Right renal pelvis (tissue), 4 donors: ENCODE data around the gene SNCB. TPM values are rescaled to one million over a fixed set of nuclear protein-coding genes. Genes with fewer than 3 reads are reported as not detected.

Source experiments
- DNase-seq, 4 donors: peaks; one replicate each; pipeline ENCODE4 v3.0.0-alpha.2; 2013; ENCODE audit warnings: low read depth in 4 of 4, low spot score in 3 of 4, missing footprints in 1 of 4
- polyA plus RNA-seq, 4 donors: library from polyadenylated mRNA; unstranded; fragments of 120-200 nt; gene quantifications; one replicate each; pipeline ENCODE4 v1.2.1, GENCODE V29; 2013; ENCODE audit not compliant: insufficient read length in 4 of 4

The SNCB gene
- polyA plus RNA-seq, 4 donors: 0.14 TPM; not detected in 3

DNA sequence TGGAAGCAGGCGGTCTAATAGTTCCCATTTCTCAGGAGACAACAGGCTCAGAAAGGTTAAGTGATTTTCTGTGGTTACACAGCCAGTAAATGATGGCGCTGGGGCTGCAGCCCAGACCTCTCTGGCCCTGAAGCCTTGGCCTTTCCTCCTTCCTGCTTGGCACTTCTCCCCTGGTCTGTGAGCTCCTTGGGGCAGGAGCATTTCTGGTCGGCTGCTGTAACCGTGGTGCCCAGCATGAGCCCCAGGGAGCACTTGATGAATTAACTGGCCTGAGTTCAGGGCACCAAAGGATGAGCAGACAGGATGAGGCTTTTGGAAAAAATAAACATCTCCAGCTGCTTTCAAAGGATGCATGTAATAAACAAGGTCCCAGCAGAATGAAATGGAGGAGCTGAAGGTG, 51.0 kb downstream of the SNCB start:
- DNase-seq: no peak

DNA sequence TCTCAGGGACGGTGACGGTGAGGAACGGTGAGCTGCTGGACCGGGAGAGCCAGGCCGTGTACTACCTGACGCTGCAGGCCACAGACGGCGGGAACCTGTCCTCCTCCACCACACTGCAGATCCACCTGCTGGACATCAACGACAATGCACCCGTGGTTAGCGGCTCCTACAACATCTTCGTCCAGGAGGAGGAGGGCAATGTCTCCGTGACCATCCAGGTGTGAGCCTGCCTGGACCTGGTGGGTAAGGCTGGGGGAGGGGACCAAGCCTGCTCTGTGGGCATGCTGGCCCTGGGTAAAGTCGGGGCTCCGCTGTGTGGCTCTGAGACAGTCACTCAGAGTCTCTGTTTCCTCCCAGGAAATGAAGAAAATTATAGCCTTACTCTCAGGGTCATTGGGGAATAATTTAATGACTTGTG, 51.9 kb downstream of the SNCB start:
- DNase-seq: peak in 2 of 4 donors; percentile 43 to 46

DNA sequence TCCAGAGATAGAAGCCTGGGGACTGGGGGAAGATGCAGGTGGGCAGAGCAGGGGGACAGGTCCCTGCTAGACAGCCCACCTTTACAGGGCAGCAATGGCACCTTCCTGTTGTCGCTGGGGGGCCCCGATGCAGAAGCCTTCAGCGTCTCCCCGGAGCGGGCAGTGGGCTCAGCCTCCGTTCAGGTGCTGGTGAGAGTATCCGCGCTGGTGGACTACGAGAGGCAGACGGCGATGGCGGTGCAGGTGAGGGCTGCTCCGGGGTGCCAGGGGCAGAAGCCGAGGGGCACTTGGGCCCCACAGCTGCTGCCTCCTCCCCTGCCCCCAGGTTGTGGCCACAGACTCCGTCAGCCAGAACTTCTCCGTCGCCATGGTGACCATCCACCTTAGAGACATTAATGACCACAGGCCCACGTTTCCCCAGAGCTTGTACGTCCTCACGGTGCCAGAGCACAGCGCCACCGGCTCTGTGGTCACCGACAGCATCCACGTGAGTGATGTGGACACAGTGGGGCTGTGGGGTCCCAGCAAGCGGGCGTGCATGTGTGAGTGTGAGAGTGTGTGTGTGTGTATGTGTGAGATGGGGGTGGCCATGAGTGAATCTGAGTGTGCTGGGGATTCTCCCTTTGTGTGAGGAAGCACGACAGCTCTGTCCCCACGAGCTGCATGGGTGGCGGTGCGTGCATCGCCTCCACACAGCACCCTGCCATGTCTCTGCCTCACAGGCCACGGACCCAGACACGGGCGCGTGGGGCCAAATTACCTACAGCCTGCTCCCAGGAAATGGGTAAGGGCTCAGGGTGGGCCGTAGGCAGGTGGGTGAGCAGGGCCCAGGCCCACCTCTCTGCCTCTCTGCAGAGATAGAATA, 52.8 kb downstream of the SNCB start:
- DNase-seq: peak in 2 of 4 donors; percentile 12 to 26

DNA sequence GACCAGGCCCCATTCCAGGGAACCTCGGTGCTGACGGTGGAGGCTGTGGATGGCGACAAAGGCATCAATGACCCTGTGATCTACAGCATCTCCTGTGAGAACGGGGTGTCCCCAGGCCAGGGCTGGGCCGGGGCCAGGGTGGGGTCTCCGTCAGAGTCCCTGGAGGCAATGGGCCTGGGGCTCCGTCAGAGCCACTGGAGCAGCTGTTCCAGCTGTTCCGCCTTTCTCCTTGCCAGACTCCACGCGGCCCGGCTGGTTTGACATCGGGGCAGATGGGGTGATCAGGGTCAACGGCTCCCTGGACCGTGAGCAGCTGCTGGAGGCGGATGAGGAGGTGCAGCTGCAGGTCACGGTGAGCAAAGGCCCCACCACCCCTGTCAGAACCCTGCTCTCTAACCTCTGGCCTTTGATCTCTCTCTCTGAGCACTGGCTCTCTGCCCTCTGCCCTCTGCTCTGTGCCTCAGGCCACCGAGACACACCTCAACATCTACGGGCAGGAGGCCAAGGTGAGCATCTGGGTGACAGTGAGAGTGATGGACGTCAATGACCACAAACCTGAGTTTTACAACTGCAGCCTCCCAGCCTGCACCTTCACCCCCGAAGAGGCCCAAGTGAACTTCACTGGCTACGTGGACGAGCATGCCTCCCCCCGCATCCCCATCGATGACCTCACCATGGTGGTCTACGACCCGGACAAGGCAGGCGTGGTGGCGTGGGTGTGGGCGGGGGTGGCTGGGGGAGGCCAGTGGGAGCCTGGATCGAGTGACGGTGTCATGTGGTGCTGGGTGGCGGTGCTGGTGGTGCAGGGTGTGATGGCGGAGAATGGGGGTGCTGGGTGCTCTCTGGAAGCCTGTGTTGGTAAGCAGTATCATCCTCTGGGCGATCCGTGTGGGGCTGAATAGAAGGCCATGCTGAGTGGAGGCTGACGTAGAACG, 54.6 kb downstream of the SNCB start:
- no peak for DNase-seq

DNA sequence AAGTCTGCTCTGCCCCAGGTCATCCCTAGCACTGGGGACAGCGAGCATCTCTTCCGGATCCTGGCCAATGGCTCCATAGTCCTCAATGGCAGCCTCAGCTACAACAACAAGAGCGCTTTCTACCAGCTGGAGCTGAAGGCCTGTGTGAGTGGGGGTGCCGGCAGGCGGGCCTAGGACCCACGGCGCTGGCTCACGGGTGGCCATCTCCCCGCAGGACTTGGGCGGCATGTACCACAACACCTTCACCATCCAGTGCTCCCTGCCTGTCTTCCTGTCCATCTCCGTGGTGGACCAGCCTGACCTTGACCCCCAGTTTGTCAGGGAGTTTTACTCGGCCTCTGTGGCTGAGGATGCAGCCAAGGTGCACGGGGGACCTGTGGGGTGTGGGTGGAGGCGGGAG, 55.3 kb downstream of the SNCB start:
- no peak for DNase-seq

DNA sequence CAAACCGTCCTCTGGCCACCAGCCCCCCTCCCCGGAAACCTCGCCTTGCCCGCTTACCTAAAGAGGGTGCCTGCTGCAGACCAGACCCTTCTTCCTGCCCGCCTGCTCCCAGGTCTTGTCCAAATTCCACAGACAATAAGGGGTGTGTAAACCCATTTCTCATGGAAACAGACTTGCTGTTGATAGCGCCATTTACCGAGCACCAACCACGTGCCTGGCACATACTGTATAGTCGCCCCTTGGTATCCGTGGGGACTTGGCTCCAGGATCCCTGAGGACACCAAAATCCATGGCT, 56.1 kb downstream of the SNCB start:
- DNase-seq: no peak

DNA sequence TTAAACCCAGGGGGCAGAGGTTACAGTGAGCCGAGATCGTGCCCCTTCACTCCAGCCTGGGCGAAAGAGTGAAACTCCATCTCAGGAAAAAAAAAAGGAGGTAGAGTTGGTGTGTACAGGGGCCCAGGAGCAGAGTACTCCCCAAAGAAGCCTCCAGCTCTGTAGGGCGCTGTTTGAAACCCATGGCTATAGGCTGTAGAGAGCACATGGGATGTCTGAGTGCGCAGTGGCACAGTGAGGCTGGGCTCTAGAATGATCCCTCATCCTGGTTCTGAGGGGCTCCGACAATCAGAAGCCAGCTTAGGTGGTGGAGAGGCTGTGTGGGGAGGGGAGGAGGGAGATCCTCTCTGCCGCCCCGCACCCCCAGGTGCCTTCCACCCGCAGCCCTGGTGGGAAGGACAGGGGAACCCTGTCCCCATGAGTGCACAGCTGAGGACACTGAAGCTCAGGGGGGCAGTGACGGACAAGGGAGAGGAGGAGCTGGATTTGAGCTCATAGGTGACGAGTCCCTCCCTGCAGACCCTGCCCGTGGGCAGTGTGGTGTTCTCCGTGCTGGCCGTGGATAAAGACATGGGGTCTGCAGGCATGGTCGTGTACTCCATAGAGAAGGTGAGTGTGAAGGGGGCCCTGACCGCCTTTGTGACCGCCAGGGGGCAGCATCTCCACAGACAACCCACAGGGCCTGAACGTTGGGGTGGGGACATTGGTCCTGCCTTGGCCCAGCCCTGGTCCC, 56.6 kb downstream of the SNCB start:
- peak in 2 of 4 donors; percentile 20 to 22 for DNase-seq

Other genes starting within 250 kb of the SNCB start
- 10 to 100 TPM; 23.5 to 28.9 (median 28.3) TPM for gene NOP16, start 241.9 kb downstream of the SNCB start, polyA plus RNA-seq
- gene HIGD2A, start 241.8 kb downstream of the SNCB start, polyA plus RNA-seq: 100 to 1,000 TPM; 106 to 132 (median 111) TPM
- gene CLTB, start 214.0 kb downstream of the SNCB start, polyA plus RNA-seq: 10 to 100 TPM; 47.9 to 62.0 (median 52.4) TPM
- 10 to 100 TPM; 42.8 to 51.6 (median 50.5) TPM for gene FAF2, start 182.1 kb downstream of the SNCB start, polyA plus RNA-seq
- gene RNF44, start 93.1 kb downstream of the SNCB start, polyA plus RNA-seq: 10 to 100 TPM; 45.5 to 63.2 (median 51.8) TPM
- 10 to 100 TPM; 13.9 to 21.5 (median 18.6) TPM for gene CDHR2, start 81.2 kb downstream of the SNCB start, polyA plus RNA-seq
- 1 to 10 TPM; 1.3 to 2.1 (median 1.8) TPM for gene GPRIN1, start 20.4 kb downstream of the SNCB start, polyA plus RNA-seq
- under 1 TPM in 1 of 4 donors, not detected in 3; 0.08 TPM for gene EIF4E1B, start 141 bp upstream of the SNCB start, polyA plus RNA-seq
- 10 to 100 TPM; 31.3 to 36.3 (median 33.7) TPM for gene TSPAN17, start 16.9 kb upstream of the SNCB start, polyA plus RNA-seq
- under 1 TPM; 0.11 to 0.38 (median 0.16) TPM for gene UNC5A, start 180.0 kb upstream of the SNCB start, polyA plus RNA-seq